Measurements from ENCODE around the gene RAB15.

Gene RAB15

GRCh38 chr14:64942531-64943111 is 29.5 kb downstream of the RAB15 start, which contains the start of gene GPX2:
Gene GPX2 (minus strand): TSS chr14:64942745. CDS start chr14:64942726, 19 bp downstream.
- ChIA-PET POLR2A (no interaction called here), CTCF (interaction anchor here (0.6 to 1.4 kb wide), 3 partner anchors 18 to 51 kb away, joined by 3 read pairs; no protein-coding TSS in a partner anchor)
- Histone ChIP-seq H3K27ac (ENCODE audit: extremely low read depth, low read depth, low read length) (no peak within 1 kb of the TSS), H3K36me3 (ENCODE audit: control insufficient read depth in 2 of 2, insufficient read depth in 1 of 2, low read length in 2 of 2) (peaks cover 4 to 33% of the 10 kb centered on the region in 2 experiments; a peak in 2 of 3 replicates), H3K4me3 (ENCODE audit: low read depth, low read length) (no peak within 1 kb of the TSS), H3K4me1 (ENCODE audit: control insufficient read depth, insufficient read depth, low read length) (no peaks in the 10 kb centered on the region), H3K9me3 (ENCODE audit: control insufficient read depth, insufficient read depth, low read depth, low read length) (no peaks in the 10 kb centered on the region)
- no peak for TF ChIP-seq SP7 (tag by site-specific recombination; IDR thresholded peaks at IDR 0.05)
- no peak for TF ChIP-seq ZBTB44 (tag by site-specific recombination; IDR thresholded peaks at IDR 0.05)
- TF ChIP-seq ZNF449 (tag by site-specific recombination; IDR thresholded peaks at IDR 0.05), result no peak
- TF ChIP-seq KLF1 (tag by site-specific recombination; IDR thresholded peaks at IDR 0.05), result peak; percentile 67
- no peak for TF ChIP-seq TCF7L2 (IDR thresholded peaks at IDR 0.05; ENCODE audit: borderline replicate concordance, low read depth, low read length)
- TF ChIP-seq ZNF202 (tag by site-specific recombination; IDR thresholded peaks at IDR 0.05; ENCODE audit: borderline replicate concordance), result no peak

GRCh38 chr14:64940336-64940910 is 31.7 kb downstream of the RAB15 start:
- H3K4me1 ChIP-seq (ENCODE audit: control insufficient read depth, insufficient read depth, low read length), result peaks cover 9% of the 10 kb centered on the region
- POLR2A ChIA-PET, result no interaction called here
- H3K4me3 ChIP-seq (ENCODE audit: low read depth, low read length), result no peak overlapping the region
- H3K36me3 ChIP-seq (ENCODE audit: control insufficient read depth in 2 of 2, insufficient read depth in 1 of 2, low read length in 2 of 2), result peaks cover 4 to 22% of the 10 kb centered on the region in 2 experiments; a peak in 2 of 3 replicates
- CTCF ChIA-PET, result interaction anchor here (0.7 to 1.0 kb wide), 3 partner anchors 44 to 596 kb away, joined by 3 to 4 read pairs (median 4); no protein-coding TSS in a partner anchor
- H3K9me3 ChIP-seq (ENCODE audit: control insufficient read depth, insufficient read depth, low read depth, low read length), result no peaks in the 10 kb centered on the region
- TF ChIP-seq ZNF555 (tag by site-specific recombination; conservative IDR thresholded peaks at IDR 0.05) (no peak), ZNF580 (tag by site-specific recombination; IDR thresholded peaks at IDR 0.05) (no peak), SP7 (tag by site-specific recombination; IDR thresholded peaks at IDR 0.05) (peak; percentile 70)
- H3K27ac ChIP-seq (ENCODE audit: extremely low read depth, low read depth, low read length), result no peak overlapping the region

- peaks cover 4 to 22% of the 10 kb centered on the region in 2 experiments; a peak in 2 of 3 replicates for H3K36me3 ChIP-seq (ENCODE audit: control insufficient read depth in 2 of 2, insufficient read depth in 1 of 2, low read length in 2 of 2)
- H3K4me1 ChIP-seq (ENCODE audit: control insufficient read depth, insufficient read depth, low read length), result peaks cover 9% of the 10 kb centered on the region
- ChIA-PET CTCF (interaction anchor here (0.7 to 0.8 kb wide), 2 partner anchors 80 to 596 kb away, joined by 3 to 4 read pairs; no protein-coding TSS in a partner anchor), POLR2A (interaction anchor here (0.6 kb wide), 1 partner anchor 170 kb away, joined by 5 read pairs; no protein-coding TSS in a partner anchor)
- H3K9me3 ChIP-seq (ENCODE audit: control insufficient read depth, insufficient read depth, low read depth, low read length), result no peaks in the 10 kb centered on the region
- H3K4me3 ChIP-seq (ENCODE audit: low read depth, low read length), result no peak overlapping the region
- no peak overlapping the region for H3K27ac ChIP-seq (ENCODE audit: extremely low read depth, low read depth, low read length)
- TF ChIP-seq WT1 (tag by site-specific recombination; IDR thresholded peaks at IDR 0.05), result no peak
- TF ChIP-seq GLIS1 (tag by site-specific recombination; IDR thresholded peaks at IDR 0.05), result no peak
- TF ChIP-seq OSR2 (tag by site-specific recombination; IDR thresholded peaks at IDR 0.05), result no peak
- TF ChIP-seq ZNF501 (tag by site-specific recombination; IDR thresholded peaks at IDR 0.05), result no peak
- no peak for TF ChIP-seq ZNF19 (tag by site-specific recombination; IDR thresholded peaks at IDR 0.05; ENCODE audit: low read depth)
- no peak for TF ChIP-seq OVOL3 (tag by site-specific recombination; IDR thresholded peaks at IDR 0.05)
- no peak for TF ChIP-seq INSM2 (tag by site-specific recombination; IDR thresholded peaks at IDR 0.05)
- no peak for TF ChIP-seq ZNF514 (tag by site-specific recombination; IDR thresholded peaks at IDR 0.05)
- TF ChIP-seq ELK4 (IDR thresholded peaks at IDR 0.05; ENCODE audit: borderline replicate concordance, low read depth, low read length), result no peak
- TF ChIP-seq GLIS2 (tag by site-specific recombination; IDR thresholded peaks at IDR 0.05), result no peak
- no peak for TF ChIP-seq ZNF677 (tag by site-specific recombination; IDR thresholded peaks at IDR 0.05)
- no peak for TF ChIP-seq HIC1 (tag by site-specific recombination; IDR thresholded peaks at IDR 0.05)
- TF ChIP-seq ZBTB21 (tag by site-specific recombination; IDR thresholded peaks at IDR 0.05), result no peak
- no peak for TF ChIP-seq HOXC10 (CRISPR knock-in tag; IDR thresholded peaks at IDR 0.05)
Measured at GRCh38 chr14:64939817-64940190, 32.3 kb downstream of the RAB15 start.
